ENCODE data around the gene ABHD12B.

ABHD12B gene

DNA sequence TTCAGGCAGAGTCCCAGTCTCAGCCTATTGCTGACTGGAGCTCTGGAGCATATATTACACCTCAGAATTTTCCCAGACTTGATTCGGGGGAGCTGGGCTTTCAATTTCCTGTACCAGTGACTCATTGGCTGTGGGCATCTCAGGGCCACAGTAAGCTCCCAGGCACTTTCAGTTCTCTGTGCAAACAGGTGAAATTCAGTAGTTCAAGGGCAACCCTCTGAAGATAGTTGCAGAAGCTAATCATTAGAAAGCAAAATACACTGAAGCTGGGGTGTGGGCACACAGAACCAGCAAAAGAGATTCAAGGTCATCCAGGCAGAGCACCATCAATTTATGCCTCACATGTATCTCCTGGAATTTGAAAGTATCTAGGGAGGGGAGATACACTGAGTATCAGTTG, 32.8 kb upstream of the ABHD12B start:
- DNase-seq (ENCODE audit: low spot score), result no peak

DNA sequence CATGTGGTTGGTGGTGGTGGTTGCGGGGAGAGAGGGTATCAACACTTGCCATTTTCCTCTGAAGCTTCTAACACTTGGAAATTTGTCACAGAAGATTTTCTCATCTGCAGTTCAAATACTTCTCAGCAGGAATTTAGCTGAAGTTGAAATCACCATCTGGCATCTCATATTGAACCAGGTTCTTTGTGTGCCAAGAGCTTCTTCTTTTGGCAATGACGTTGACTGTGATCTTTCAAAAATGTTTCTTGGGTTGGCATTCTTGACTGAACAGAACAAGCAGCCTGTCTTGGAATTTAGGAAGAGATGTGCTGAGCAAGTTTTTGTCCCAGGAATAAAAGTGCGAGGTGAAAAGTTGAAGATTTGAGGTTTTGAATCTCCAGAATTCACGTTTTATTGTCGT, 32.2 kb upstream of the ABHD12B start:
- DNase-seq (ENCODE audit: low spot score), result no peak

DNA sequence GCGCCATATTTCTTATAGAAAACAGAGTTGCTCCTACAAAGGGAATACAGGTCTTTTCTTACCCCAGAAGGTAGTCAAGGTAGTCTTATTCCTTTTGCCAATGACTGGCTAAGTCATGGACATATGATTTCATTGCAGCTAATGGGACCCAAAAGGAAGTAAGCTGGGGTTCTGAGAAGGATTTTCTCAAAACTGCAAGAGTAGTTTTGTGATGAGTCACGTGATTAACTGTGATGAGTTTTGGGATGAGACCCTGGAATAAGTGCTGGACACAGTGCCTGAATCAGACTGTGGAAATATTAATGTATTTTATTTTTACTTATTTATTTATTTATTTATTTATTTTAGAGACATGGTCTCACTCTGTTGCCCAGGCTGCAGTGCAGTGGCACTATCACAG, 27.5 kb upstream of the ABHD12B start:
- no peak for DNase-seq (ENCODE audit: low spot score)

DNA sequence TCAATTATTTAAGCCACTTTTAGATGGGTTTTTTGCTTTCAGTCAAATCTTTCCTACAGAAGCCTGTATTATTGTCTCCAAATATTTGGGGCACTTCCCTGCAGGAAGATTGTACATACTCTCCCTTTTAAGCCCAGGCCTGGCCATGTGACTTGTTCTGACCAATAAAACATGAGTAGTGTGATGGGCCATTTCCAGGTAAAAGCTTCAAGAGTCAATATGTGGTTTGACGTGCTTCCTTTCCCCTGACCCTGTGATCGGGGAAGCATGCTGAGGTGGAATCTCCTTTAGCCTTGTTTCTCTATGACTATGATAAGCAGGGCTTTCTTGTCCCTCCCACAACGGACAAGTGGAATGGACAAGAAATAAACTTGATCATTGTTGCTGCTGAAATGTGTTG, 26.7 kb upstream of the ABHD12B start:
- DNase-seq (ENCODE audit: low spot score), result no peak

DNA sequence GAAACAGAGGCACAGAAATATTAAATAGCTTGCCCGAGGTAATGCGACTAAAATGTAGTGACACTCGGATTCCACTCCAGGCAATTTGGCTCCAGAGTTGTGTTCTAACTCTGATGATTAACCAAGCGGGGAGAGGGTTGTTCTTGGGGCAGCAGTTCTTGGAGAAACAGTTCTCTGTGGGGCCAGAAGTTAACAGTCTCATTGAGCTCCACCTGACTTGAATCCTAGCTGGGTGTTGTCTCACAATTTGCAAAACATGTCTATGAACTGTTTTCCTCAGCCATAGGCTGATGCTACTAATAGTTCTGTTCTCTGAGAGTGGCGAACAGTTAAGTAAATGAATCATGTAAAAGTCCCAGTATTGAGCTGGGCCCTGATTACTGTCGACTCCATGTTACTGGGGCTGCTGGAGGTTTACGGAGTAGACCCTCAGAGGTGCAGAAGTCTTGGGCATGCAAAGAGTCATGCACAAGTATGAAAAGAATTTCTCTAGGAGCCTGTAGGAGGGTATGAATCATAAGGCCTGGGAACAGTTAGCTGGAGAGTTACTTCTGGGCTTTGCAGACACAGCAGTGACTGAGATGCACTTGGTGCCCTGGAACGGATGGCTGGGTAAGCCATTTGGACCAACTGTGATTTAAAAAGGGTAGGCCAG, 25.5 kb upstream of the ABHD12B start:
- DNase-seq (ENCODE audit: low spot score), result peak; percentile 78

DNA sequence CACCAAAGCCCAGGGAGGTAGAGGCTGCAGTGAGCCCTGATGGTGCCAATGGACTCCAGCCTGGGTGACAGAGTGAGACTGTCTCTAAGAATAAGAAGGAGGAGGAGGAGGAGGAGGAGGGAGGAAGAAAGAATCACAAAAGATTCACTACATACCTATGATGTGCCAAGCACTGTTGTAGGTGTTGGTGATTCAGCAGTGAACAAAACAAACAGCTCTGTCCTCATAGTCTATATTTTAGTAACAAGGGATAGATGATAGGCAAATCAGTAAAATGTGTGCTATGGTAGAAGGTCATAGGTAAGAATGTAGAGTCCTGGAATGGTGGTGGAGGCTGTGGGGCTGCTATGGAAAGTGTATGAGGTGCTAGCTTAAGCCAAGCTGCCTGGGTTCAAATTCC, 18.0 kb upstream of the ABHD12B start:
- no peak for DNase-seq (ENCODE audit: low spot score)

DNA sequence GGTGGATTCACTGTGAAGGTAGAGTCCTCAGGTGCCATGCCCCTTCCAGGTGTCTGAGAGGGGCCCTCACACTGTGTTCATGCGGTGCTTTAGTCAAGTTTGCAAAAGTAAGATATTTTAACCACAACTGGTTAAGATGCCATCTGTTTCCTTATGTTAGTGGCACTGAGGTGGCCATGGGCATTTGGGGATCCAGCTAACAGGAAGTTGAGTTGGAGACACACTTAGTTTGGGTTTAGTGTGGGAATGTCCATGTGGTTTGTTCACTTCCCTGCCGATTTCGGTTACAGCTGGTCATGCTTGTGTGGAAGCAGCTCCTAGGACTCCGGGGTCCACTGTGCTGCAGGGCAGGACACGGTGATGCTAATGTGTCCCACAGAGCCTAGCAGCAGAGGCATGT, 17.3 kb upstream of the ABHD12B start:
- no peak for DNase-seq (ENCODE audit: low spot score)

DNA sequence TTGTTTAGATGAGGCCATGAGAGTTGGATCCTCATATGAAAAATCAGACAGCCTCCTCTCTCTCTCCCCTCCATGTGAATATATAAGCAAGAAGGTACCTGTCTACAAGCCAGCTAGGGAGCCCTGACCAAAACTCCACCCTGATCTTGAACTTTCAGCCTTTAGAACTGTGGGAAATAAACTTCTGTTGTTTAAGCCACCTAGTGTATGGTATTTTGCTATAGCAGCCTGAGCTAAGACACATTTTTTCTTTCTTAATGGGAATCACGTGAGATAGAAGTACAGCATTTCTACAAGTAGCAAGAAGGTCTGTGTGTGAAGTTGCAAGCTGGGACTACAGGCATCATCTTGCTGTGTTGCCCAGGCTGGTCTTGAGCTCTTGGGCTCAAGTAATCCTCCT, 16.3 kb upstream of the ABHD12B start:
- no peak for DNase-seq (ENCODE audit: low spot score)

DNA sequence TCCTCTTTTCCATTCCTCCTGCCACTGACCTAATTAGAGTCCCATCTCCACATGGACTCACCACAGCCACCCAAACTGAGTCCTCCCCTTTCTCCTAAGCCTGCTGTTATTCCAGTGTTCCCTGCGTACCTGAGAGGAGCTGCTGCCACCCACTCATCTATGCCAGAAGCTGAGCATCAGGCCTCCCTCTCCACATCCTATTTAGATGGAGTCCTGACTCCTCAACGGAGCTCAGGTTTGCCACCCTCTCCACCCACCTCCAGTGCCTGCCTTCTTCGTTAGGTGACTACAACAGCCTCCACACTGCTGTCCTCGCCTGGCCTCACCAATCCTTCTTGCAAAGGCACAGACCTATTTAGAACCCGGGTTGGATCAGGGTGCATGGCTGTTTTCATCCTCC, 15.2 kb upstream of the ABHD12B start:
- no peak for DNase-seq (ENCODE audit: low spot score)

DNA sequence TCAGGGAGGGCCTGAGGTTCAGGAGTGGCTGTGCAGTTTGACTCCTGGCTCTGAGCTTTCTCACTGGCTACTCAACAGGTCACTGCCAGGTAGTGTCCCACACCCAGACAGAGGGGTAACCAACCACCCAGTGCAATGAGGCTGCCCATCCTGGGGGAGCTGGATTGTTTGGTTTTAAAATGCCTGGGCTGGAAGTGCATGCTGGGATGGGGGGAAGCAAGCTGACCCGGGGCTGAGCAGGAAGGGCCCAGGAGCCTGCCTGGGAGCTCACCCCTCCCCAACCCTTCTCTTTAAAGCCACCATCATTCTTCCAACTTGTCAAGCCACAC, 12.6 kb upstream of the ABHD12B start:
- peak; percentile 14 for DNase-seq (ENCODE audit: low spot score)

DNA sequence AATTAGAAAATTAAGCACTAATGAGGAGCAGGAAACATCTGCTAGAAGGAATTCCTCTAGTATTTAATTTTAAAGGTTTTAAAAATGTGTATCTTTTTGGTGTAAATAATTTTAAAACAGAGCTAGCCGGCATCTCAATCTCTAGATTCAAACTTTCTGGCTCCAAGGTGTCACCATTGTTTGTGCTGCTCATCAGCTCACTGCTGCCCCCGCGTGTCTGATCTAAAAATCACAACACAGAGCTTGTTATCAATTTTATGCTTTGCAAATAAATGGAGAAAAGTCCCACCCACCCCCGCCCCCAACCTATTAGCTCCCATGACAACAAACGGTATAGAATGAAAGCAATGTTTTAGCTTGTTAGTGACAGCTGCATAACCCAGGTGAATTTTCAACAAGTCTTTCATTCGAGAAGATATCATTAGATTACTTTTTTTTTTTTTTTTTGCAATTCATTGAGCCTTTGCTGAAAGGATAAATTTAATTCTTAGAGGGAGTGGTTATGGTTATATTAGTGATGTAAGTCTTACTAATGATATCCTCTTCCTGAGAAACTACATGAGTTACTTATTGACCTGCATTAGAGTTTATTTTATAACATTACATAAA, 11.3 kb upstream of the ABHD12B start:
- DNase-seq (ENCODE audit: low spot score), result peak; percentile 79

DNA sequence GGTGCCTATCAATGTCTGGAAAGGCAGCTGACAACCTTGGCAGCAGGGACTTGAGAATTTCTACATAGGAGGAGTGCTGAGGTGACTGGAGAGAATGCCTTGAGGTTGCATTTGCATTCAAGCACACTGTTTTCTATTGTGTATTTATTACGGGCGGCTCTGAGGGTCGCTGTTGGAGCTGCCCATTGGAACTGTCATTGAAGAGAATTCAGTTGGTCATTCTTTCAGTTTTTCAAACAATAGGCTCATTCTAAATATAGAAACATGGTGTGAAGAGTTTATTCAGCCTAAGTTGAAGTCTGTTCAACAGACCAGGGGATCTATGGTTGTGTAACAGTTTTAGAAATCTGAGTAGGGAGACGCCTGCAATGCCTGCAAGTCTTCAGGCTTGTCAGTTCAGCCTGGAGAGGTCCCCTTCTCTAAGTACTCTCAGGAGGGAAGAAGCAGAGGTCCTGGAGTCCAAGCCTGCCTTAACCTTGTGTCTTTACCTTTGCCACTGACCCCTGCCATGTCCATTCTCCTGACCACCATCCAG, 9.8 kb upstream of the ABHD12B start:
- DNase-seq (ENCODE audit: low spot score), result no peak

DNA sequence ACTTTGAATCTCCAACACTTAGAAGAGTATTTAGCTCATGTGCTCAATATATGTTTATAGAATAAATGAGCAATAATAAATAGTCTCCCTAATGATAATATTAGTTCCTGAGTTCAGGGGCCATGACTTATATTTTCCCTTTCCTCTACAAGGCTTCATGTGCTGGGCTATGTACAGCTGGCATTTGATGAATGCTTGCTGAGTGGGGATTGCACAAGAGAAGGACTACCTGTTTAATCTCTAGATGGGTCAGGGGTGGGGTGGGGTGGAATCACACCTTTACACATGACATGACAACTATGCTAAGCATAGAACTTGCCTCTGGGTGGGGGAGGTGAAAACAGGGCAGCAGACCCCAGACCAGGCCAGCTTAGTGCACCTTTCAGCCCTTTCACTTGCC, 7.6 kb upstream of the ABHD12B start:
- DNase-seq (ENCODE audit: low spot score), result no peak

DNA sequence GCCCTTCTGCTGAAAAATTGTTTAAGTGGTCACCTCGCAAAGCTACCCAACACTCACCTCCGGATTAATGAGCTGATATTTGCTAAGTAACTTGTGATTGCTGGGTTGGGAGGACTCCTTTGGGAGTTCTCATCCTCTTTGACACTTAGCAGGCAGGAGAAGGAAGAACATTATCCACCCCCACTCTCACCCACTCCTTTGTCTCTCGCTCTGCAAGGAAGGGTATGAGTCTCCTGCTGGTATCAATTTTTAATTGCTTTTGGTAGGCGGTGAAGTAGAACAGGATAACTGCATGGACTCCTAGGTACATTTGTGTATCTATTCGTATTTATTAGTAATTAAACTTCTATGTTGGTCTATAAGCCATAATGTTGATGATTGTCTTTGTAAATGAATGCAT, 6.9 kb upstream of the ABHD12B start:
- DNase-seq (ENCODE audit: low spot score), result no peak

DNA sequence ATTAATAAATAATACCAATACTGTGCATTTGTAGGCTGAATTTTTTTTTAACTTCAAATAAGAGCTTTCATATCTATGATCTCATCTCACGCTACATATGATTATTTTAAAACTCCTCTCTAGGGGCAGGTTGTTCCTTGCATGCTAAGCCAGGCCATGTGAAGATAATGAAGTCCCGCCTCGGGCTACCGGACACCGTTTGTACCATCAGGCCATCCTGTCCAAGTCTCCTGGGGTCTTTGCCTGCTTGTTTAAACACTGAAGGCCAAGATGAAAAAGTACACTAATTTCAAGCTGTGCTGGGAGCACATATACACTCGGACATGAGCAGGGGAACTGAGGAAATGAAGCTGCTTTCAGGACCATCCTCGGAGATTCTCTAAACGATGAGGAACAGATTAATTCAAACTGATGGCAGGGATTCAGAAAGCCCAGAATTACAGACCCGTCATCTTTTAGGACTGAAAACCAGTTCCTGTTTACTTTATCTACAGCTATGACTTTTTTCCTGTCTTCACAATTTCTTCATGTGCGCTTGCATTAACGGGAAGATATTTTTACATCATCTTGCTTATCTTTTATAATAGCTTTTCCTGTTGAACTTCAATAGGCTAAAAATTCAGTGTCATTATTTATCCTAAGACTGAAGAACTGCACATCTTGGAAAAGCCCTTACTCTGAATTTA, 6.3 kb upstream of the ABHD12B start:
- peak; percentile 48 for DNase-seq (ENCODE audit: low spot score)

DNA sequence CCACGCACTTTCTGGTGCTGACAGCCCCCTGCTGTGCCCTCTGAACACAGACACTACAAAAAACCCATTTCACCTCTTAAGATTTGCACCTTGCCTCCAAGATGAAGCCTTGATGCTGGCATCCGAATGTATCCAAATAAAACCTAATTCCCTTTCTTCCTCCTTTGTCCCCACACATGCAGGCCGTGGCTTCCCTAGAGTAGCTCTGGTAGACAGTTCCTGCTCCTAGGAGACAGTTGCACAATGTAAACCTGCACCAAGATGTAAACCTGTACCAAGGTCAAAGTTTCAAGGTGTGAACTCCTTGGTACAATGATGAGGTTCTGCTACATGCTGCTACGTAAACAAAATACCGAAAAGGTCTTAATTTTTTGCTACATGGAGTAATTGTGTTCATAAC, 625 bp upstream of the ABHD12B start:
- no peak for DNase-seq (ENCODE audit: low spot score)

DNA sequence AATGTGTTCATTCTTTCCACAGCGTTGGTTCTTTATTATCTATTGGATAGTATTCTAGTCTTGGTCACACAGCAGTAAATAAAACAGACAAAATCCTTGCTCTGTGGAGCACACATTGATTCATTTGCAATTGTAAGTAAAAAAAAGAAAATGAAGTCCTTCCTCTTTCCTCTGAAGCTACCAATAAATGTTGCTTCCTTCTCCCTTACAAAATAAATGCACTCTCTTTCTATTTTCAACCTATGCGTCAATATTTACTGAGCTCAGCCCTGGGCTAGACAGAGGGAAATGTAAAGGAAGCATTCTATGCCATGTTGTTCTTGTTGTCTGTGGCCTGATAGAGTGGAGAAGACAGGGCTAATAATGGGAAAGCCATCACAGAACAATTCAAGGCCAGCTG, 2.9 kb downstream of the ABHD12B start:
- no peak for DNase-seq (ENCODE audit: low spot score)

DNA sequence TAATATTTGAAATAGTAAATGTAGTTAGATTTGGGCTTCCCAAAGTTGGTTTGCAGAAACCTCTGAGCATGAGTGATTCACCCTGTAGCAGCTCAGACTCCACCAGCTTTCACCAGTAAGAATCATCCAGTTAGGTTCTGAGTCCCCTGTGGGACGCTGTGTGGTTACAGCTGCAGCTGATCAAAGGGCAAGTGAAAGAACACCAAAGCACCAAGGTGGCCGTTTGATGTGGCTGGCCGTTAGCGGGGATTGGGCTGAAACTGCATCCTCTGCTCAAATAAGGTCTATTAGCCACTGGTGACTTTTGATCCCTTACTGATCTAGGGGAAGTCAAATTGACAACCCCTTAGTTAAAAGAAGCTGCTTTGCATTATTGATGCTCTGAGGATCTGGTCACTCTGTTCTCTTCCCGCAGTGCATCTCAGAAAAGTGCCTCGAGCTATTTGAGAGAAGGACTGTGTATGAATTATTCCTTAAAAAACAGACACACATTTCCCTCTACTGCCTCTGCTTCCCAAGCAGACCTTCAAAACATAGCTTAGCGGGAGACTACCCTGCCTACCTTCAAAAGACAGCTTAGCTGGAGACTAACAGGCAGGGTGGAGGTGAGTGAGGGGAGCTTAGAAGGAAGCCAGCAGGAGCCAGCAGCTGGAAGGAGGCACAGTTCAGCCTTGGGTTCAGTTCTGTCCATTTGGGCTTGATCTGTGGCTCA, 3.7 kb downstream of the ABHD12B start:
- peak; percentile 42 for DNase-seq (ENCODE audit: low spot score)

DNA sequence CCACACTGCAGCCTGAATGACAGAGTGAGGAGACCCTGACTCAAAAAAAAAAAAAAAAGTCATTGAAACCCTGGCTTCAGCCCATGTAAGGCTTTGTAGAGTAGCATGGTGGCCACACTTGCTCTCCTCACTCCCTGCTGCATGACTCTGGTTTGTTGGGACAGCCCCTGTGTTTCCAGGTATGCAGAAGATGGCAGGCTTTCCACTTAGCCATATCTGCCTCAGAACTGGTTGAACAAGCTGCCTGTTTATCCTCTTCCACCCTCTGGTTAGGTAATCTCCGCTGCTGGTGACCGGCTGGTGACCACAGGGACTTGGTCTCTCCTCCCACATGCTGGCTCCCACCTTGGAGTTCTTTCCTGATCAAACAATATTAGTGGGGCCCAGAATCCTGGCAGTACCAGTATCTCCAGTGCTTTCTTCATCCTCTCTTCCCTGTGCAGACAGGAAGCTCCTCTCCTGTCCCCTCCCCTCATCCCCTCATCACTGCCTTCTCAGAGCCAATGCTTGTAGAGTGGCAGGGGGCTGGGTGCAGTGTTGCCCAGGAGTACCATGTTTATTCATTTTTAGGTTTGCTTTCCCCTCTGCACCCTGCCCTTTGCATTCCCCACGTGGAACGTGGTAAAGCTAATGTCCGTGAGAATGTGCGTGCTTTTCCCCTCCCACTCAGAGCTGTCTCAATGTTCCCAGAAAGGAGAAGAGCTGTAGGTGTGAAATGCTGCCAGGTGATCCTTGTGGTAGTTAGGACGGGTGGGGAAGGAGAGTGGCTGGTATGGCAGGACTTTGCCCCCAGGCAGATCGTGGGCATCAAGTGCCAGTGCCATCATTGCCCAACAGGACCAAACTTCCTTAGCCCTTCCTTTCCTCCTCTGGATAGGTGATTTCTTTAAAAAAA, 11.3 kb downstream of the ABHD12B start:
- DNase-seq (ENCODE audit: low spot score), result no peak

DNA sequence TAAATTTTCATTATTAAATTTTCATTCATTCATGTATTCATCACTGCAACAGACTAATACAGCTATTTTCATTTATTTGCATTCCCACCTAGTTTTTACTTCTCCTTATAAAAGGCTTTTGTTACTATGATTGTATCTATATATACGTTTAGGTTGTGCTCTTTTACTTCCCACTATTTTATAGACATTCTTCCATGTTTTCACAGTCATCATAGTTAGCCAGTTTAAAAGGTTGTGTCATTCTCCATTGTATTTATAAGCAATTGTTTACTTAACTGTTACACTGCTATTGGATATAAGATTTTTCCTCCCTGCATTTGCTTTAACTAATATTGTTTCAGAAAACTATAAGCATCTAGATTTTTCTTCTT, 12.0 kb downstream of the ABHD12B start:
- no peak for DNase-seq (ENCODE audit: low spot score)

DNA sequence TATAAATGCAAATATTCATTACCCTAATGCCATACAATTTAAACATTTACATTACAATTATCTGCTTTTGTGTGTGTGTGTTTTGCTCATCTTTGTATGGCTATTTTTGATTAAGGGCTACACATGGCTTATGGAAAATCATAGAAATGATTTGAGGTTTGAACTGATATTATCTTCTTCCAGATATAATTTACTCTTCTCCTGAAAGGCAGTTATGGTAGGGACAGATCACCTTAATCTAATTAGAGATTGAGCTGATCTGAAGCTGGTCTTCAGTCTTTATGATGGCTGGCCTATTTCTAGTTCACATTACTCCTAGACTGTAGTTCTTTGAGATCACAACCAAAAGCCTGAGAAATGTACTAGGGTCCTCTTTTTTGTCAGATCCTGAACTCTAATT, 15.6 kb downstream of the ABHD12B start:
- no peak for DNase-seq (ENCODE audit: low spot score)

DNA sequence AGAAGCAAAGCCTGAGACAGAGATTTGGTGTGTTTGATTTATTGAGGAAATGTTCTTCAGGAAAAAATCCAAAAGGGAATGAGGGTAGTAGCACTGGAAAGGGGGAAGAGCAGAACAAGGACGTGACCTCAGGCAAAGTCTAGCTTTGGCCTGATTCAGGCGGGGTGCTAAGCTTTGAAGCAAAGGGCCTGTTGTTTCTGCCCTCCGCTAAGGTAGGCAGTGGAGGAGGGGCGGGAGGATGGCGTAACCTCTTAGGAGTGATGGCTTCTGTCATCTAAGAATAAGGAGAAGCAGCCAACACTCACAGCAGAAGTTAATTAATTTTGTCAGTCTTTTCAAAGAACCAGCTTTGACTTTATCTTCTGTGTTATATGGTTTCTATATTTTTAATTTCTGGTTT, 20.4 kb downstream of the ABHD12B start:
- no peak for DNase-seq (ENCODE audit: low spot score)

Data from AG08396 (cell line).